Esophagus squamous epithelium (tissue), 4 donors: ENCODE data around the gene RAB35.

ENCODE experiments used
- CTCF ChIP-seq, 6 experiments: fragments of 450-650 bp in 4 of 6; fragments of 200-600 bp in 2 of 6; sonication (generic) in 2 of 6; IDR thresholded peaks; one replicate each; pipeline ENCODE4 v1.5.1; 2016 to 2019; ENCODE audit warnings: antibody characterized with exemption in 6 of 6, mild to moderate bottlenecking in 4 of 6, moderate library complexity in 4 of 6
- POLR2A ChIP-seq, 4 donors: fragments of 450-650 bp; IDR thresholded peaks; one replicate each; pipeline ENCODE4 v1.6.1; 2017; ENCODE audit warnings: antibody characterized with exemption in 4 of 4, mild to moderate bottlenecking in 4 of 4, moderate library complexity in 3 of 4

DNA sequence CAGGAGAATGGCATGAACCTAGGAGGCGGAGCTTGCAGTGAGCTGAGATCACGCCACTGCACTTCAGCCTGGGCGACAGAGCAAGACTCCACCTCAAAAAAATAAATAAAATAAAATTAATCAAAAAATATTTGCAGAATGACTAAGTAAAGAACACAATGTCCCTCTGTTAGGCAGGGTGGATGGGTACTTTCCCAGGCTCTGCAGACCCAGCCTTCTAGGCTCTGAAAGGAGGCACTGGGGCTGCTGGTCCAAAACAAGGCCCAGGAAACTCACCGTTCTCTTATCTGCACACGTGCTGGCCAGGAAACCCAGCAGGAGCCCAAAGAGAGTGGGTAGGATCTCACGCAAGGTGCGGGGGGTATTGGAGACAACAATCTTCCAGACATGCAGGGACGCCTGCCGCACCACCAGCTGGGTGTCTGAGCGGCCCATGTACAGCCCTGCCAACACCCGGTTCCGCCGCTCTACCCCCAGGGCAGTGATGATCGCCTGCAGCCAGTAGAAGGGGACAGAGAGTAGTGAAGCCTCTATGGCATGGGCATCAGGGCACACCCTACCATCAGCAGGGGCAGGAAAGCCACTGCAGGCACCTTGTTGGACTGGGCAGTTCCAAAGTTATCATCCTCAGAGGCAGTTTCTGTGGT, 25.8 kb upstream of the RAB35 start:
- TF ChIP-seq CTCF (IDR thresholded peaks at IDR 0.05) (no peak), POLR2A (IDR thresholded peaks at IDR 0.05) (no peak)
